CMK (cell line): ENCODE measurements around the gene TTC39C.
"Not testable (repeated sequence)": the region's sequence is repeated elsewhere in the genome, so short reads cannot be mapped to it uniquely, and the experiment has no call there.

Experiments used
- DNase-seq: peaks from one replicate; pipeline ENCODE4 v3.0.0-alpha.2; 2010; ENCODE audit warnings: low read depth

Gene TTC39C

DNA sequence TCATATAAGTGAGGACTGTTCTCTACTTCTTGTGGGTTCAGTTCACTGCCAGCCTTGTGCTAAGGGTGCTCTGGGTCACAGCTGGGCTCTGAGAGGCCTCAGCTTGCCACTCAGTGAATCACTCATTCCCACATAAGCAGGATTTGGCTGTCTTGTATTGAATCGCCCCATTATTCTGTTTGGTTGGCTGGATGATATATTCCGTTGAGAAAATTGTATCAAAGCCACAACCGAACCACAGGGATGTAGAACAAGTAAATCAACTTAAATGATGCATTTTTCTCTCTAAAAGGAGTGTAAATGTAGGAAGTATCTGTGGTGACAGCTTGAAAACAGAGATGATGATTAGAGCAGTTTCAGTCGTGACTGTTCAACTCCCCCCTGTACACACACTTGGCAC, 39.6 kb downstream of the TTC39C start:
- no peak for DNase-seq

DNA sequence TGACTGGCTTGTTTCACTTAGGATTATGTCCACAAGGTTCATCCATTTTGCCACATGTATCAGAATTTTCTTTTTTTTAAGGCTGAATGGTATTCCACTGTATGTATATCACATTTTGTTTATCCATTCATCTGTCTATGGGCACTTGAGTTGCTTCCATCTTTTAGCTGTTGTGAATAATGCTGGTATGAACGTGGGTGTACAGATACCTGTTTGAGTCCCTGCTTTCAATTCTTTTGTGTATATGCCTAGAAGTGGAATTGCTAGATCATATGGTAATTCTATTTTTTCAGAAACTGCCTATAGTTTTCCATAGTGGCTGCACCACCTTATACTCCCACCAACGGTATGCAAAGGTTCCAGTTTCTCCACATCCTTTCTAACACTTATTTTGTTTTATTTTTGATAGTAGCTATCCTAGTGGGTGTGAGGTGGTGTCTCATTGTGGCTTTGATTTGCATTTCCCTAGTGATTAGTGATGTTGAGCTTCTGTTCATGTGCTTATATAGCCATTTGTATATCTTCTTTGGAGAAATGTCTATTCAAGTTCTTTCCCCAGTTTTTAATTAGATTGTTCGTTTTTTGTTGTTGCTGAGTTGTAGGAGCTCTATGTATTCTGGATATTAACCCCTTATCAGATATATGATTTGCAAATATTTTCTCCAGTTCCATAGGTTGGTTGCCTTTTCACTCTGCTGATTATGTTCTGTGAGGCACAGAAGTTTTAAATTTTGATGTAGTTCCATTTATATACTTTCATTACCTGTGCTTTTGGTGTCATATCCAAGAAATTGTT, 40.7 kb downstream of the TTC39C start:
- no peak for DNase-seq

DNA sequence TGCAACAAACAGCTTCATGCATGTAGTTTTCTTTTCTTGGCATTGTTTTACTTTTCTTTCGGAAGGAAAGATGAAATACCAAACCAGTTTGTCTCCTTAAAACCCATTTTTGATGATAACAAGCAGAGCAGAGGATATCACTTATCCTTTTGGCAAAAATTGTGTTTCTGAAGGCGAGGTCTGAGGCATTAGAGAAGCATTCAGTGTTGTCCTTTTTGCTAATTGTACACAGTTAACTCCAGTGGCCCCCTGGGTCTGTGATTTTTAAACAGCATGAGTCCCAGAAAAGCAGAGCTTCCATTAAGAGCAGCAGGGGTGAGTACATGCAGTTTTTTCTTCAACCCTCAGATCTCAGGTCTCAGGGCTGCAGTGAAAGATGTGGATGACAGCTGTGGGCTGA, 41.3 kb downstream of the TTC39C start:
- DNase-seq, result no peak

DNA sequence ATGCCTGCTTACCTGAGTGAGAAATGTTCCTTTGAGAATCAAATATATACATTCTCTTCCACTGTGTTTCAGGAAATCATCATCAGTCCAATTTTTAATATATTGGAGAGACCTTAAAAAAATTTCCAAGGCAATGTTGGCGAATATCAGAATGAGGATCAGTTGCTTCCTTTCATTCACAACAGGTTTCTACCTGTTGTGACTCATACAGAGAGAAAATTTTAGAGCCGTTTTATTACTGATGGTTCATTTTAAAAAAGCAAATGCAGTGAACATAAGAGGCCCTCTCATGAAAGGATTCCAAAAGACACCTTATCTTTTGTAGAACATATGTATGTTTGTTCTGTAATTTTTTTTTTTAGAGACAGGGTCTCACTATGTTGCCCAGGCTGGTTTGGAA, 42.0 kb downstream of the TTC39C start:
- DNase-seq, result no peak

DNA sequence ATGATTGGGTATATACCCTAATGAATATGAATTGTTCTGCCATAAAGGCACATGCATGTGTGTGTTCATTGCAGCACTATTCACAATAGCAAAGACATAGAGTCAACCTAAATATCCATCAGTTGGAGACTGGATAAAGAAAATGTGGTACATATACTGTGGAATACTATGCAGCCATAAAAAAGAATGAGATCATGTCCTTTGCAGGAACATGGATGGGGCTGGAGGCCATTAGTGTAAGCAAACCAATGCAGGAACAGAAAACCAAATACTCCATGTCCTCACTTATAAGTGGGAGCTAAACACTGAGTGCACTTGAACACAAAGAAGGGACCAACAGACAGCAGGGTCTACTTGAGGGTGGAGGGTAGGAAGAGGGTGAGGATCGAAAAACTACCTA, 43.2 kb downstream of the TTC39C start:
- DNase-seq, result no peak

DNA sequence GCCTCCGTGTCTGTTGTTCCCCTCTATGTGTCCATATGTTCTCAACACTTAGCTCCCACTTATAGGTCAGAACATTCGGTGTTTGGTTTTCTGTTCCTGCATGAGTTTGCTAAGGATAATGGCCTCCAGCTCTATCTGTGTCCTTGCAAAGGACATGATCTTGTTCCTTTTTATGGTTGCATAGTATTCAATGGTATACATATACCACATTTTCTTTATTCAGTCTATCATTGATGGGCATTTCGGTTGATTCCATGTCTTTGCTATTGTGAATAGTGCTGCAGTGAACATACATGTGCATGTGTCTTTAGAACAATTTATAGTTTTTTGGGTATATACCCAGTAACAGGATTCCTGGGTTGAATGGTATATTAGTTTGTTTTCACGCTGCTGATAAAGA, 44.8 kb downstream of the TTC39C start:
- DNase-seq, result not testable (repeated sequence)

DNA sequence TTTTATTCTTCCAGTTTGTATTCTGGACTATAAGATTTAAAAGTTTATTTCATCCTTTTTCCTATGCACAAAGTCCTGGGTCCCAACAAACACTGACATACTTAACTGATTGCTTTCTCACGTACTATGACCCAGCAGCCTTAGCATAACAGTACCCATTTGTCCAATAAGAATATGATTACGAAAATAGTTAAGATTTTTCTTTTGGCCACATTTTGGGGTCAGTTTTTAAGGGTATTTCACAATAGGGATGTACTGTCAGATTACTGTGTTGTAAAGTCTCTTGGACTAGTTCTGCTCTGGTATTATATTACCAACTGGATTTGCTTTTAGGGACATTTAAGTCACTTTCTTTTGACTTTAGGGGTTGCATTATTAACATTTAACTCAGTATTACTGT, 46.1 kb downstream of the TTC39C start:
- no peak for DNase-seq

DNA sequence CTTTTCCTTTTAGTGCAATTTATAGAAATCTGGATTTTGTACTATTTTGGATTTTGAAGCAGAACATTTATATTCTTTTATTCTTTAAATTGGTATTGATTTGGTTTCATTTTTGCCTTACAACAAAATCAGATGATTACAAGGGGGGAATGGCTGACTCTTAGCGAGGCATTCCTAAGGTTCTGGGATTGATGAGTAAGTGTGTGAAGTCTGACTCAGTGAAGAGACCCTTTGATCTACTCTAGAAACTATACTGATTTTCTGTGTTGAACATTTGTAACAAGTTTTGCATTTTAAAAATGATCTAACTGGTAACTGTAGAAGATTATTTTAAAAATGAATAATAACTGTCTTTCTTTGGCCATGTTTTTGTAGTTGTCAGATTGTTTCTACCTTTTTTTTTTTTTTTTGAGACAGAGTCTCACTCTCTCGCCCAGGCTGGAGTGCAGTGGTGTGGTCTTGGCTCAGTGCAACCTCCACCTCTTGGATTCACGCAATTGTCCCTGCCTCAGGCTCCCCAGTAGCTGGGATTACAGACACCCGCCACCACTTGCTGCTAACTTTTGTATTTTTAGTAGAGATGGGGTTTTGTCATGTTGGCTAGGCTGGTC, 48.7 kb downstream of the TTC39C start:
- no peak for DNase-seq

DNA sequence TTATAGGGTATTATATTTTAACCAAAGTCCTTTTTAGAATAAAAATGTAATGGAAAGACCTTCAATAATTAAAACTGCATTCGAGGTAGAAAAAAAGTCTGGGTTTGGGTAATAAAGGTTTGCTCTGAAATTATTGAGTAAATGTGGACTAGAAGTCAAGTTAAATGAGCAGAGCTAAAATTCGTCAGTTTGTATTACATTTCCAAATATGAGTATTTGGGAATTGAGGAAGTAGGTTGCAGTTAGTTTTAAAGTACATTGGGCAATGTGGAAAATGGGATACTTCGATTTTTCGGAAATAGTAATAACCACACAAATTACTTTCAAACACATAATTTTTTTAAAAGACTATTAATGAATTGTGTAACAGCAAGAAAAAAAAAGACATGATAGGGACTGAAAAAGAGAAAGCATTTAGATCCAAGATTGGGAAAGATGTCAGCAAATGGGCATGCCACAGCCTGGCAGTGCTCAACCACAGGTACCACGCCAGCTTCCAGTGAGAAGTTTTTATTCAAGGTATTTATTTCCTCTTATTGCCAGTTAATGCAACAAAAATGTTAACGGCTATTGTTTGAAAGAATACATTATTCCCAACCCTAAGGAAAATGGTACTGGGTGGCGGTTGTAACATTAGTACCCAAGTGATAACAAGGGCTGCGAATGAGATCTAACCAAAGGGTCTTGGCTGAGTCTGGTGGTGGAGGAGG, 50.0 kb downstream of the TTC39C start:
- no peak for DNase-seq

DNA sequence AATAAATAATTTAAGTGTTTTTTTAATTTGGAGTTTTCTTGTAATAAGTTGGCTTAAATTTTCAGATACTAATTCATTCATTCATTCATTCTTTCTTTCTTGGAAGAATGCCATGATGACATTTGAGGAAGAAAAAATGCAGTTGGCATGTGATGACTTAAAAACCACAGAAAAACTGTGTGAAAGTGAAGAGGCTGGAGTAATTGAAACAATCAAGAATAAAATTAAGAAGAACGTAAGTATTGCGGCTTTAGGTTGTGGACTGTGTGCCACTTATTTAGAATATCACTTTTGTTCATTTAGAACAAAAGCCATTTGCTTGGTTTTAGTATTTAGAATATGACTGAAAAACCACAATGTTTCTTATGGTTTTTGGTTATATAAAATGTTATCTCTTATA, 51.4 kb downstream of the TTC39C start:
- DNase-seq, result no peak

DNA sequence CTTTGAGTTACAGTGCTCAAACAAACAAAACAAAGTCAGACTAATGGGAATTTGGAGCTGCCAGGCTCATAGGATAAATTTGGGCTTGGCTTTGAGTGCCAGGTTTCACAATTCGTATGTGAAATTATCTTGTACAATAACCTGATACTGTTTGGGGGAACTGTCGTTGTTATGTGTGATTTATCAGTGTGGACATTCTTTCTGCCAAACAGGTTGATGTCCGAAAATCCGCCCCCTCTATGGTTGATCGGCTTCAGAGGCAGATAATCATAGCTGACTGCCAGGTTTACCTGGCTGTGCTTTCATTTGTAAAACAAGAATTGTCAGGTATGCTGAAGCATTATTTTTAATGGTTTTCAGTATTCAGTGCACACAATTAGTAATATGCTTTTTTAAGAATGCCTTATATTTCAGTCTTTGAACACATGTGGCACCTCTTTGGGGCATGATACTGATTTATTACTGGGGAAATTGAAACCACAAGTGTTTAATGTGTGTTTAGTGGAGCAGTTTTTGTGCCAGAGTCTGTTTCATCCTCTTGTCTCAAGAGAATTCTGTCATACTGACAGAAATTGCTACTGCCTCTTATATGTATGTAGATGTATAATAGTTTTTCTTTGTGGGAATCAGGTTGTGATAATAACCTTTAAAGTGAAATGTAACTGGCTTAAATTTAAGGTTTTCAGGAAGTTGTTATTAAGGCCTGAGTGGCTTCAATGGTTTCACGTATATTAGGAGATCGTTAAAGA, 54.6 kb downstream of the TTC39C start:
- no peak for DNase-seq

DNA sequence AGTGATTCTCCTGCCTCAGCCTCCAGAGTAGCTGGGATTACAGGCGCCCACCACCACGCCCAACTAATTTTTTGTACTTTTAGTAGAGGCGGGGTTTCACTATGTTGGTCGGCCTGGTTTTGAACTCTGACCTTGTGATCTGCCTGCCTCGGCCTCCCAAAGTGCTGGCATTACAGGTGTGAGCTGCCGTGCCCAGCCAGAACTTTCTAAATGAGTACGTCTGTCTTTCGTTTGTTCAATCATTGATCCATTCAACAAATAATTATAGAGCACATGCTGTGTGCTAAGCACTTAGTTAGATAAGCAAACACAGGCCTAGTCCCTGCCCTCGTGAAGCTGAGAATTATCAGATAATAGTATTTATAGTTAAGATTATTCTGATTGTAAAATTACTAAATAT, 56.5 kb downstream of the TTC39C start:
- no peak for DNase-seq

DNA sequence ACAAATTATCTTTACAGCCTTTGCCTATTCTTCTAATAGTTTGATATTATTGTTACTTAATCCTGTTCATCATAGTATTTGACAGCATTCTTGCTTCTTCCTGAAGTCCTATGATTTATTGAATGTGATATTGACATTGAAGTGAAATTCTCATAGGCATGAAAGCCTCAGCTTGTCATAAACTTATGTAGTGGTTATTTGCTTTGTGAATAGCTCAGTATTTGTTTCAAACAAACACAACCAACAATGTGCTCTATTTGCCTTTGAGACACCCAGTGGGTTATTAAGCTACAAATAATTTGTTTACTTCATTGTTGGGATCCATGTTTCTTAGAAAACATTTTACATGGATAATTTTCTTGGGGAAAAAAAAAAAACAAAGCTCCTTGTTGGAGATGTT, 57.2 kb downstream of the TTC39C start:
- DNase-seq, result no peak

DNA sequence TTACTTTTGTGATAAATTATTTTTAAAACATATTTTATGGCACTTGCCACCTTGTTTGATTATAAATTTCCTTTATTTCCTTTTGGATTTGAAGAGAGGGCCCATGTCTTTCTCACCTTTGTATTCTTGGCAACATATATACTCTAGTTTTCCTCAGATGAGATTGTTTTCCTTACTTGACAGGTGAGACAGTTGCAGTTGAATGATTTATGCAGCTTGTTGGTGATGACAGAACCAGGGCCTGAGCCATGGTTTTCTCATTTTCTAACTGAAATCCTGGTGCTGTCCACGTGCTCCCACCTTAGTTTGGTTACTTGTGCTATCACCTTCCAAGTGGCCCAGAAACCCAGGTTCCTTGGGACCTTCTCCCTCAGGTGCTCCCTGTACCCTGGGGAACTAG, 58.2 kb downstream of the TTC39C start:
- no peak for DNase-seq

DNA sequence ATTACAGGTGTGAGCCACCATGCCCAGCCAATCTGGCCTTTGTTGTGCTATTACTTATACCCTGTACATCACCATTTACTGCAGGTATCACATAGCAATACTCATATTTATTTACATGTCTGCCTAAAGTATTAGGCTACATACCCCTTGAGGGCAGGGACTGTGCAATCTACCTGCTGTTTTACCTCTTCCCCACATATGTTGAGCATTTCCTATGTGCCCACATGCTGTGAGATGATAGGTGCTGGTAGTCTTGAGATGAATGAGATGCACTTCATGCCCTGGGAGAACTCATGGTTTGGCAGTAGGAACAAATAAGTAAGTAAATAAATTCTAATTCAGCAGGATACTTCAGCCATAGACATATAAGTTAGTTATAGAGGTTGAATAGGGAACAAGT, 59.2 kb downstream of the TTC39C start:
- DNase-seq, result no peak

DNA sequence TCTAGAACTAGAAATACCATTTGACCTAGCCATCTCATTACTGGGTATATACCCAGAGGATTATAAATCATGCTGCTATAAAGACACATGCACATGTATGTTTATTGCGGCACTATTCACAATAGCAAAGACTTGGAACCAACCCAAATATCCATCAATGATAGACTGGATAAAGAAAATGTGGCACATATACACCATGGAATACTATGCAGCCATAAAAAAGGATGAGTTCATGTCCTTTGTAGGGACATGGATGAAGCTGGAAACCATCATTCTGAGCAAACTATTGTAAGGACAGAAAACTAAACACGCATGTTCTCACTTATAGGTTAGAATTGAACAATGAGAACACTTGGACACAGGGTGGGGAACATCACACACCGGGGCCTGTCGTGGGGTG, 60.2 kb downstream of the TTC39C start:
- not testable (repeated sequence) for DNase-seq

DNA sequence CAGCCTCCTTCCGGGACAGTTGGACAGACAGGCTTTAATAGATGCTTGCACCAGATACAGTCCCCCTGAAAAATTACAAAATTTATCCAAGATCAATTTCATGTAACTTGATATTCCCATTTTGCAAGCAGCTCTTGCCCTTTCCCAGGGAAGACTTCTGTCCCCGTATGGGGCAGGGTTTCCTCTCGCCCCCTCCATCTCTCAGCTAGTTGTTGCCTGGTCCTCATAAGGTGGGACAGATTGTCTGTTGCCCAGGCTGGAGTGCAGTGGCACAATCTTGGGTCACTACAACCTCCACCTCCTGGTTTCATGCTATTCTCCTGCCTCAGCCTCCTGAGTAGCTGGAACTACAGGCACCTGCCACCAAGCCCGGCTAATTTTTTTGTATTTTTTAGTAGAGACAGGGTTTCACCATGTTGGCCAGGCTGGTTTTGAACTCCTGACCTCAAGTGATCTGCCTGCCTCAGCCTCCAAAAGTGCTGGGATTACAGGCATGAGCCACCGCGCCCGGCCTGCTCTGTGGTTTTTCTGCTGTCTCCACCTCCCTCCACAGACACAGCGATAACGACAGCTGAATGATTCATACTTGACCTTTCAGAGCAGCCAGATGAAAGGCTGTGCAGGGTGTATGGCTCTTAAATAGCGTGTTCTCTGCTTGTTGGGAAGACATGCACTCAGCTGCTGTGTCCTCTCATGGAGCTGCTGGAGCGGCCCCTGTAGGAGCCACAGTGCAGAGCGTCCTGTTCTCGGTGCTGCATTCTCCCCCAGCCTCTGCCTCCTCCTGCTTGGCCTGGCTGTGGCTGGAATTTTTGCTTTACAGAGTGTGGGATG, 61.4 kb downstream of the TTC39C start:
- DNase-seq, result no peak

DNA sequence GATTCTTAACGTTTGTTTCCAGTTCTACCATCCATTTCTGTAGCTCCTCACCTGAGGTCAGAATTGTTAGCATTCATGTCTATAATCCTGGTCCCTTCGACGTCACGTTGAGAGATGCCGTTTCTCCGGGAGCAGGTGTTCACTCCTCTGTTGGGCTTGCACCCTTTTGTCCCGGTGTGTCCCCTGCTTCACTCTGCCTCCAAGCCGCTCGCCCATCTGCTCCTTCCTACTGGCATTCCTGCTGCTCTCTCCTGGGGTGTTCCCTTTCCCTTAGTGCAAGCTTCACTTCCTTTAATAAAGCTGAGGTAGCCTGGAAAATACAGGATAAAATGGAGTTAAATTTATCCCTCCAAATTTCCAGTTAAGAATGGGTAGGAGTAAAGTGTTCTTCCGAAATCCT, 62.4 kb downstream of the TTC39C start:
- no peak for DNase-seq

DNA sequence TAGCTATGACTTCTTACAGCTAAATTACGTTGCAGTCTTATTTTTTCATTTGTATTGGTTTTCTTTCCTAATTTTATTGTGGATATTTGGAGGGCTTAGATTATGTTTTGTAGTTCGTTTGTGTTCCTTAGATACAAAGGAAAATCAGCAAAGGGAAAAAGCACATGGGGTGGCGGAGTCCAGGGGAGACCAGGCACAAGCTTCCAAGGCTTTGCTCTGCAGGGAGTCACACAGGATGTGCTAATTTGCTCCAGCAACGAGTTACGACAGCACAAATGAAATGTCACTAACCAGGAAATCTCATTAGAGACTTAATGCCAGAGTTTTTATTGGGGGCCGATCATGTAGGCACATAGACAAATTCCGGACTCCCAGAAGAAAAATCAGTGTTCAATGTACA, 63.8 kb downstream of the TTC39C start:
- DNase-seq, result no peak

DNA sequence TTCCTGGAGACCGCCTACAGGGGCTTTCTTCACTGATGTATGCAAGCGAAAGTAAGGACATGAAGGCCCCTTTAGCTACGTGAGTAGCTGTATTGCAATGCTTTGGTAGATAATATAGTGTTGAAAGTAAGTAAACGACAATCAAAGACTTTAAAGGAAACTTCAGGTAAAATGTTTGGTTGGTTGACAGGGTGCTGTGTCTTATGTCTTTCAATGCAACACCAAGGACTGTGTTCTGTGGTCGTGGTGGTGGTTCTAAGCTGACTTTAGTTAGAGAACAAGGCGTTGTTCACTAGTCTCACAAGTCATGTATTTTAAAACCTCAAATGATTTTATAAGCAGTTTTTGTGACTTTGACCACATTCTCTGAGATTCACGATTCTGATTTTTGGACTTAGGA, 66.3 kb downstream of the TTC39C start:
- no peak for DNase-seq

DNA sequence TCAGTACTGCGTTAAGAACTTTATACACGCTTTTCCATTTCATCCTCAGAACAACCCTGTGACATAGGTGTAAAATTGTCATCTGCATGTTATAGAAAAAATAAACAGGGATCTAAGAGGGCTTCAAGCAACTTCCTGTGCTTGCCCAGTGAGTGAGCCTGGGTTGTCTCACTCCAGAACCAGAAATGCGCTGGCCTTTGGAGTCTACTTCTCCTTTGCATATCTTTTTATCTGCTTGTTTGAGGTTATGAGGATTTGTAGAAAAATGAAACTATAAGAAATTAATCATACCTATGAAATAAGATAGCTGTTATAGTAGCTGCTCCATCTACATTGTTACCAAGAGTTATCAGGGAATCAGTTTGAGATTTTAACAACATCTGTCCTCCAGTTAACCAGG, 69.0 kb downstream of the TTC39C start:
- DNase-seq, result no peak

DNA sequence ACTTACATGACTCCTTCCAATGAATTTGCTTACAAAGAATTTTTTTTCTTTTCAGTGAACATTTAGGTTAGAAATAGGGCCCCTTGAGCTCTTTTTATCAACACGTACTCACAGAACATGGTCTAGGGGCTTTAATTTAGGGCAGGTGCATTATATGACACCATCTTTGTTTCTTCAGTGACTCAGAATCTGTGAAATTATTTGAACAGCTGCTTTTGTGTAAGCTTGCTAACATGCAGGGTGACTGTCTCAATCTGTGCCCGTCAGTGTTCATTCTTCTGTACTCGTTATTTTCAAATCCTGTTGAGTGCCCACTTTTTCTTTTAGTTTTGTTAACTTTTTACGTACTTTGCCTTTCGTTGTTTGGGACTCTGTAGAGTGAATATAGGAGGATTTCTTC, 71.5 kb downstream of the TTC39C start:
- DNase-seq, result no peak
